Ovary (tissue), 9 donors: Measurements from ENCODE around the gene AFTPH. TPM values are rescaled to one million over a fixed set of nuclear protein-coding genes. Genes with fewer than 3 reads are reported as not detected.

Experiments
- DNase-seq, 5 donors: peaks; one replicate each; pipeline ENCODE4 v3.0.0-alpha.2; 2019 to 2020
- H3K27ac ChIP-seq, 2 donors: fragments of 200-600 bp; one replicate each; pipeline versions ENCODE4 v1.5.1 to v1.8.0; 2019 to 2022
- H3K27me3 ChIP-seq: fragments of 200-600 bp; one replicate; pipeline ENCODE4 v1.8.0; 2022
- H3K36me3 ChIP-seq: fragments of 200-600 bp; sonication (generic); one replicate; pipeline ENCODE4 v1.5.1; 2019
- H3K4me1 ChIP-seq: one replicate; pipeline ENCODE4 v1.8.1; 2013; ENCODE audit warnings: mild to moderate bottlenecking, moderate library complexity; ENCODE audit not compliant: insufficient read depth
- H3K4me3 ChIP-seq: fragments of 200-600 bp; sonication (generic); one replicate; pipeline ENCODE4 v1.5.1; 2017
- H3K9me3 ChIP-seq, 2 donors: fragments of 200-600 bp in 1 of 2; sonication (generic) in 1 of 2; one replicate each; pipeline versions ENCODE4 v1.5.1 to v1.8.1; 2013 to 2019; ENCODE audit warnings: mild to moderate bottlenecking in 1 of 2, moderate library complexity in 1 of 2
- CTCF ChIP-seq, 3 donors: fragments of 450-650 bp in 2 of 3; fragments of 200-600 bp in 1 of 3; IDR thresholded peaks; one replicate each; pipeline versions ENCODE4 v1.5.1 to v1.8.0; 2016 to 2022; ENCODE audit warnings: antibody characterized with exemption in 3 of 3, mild to moderate bottlenecking in 1 of 3
- EP300 ChIP-seq: sonication (generic); formaldehyde crosslinking; IDR thresholded peaks from one replicate; pipeline ENCODE4 v1.6.1; 2017; ENCODE audit warnings: antibody characterized with exemption
- POLR2A ChIP-seq: fragments of 450-650 bp; IDR thresholded peaks from one replicate; pipeline ENCODE4 v1.6.1; 2017; ENCODE audit warnings: antibody characterized with exemption, mild to moderate bottlenecking, moderate library complexity
- WGBS, 3 donors: extraction: QIAGEN DNeasy Blood & Tissue Kit in 1 of 3; methylation state at CpG; one replicate each; pipeline versions ENCODE4 v1.1.5 to v1.1.7; 2013 to 2017; 5-methylcytosine and 5-hydroxymethylcytosine counted together
- intact Hi-C, 4 donors: fragments of 100-400 bp; cut with DNase I; formaldehyde crosslinking; loops; one replicate each; pipeline versions ENCODE4 v1.11.0 to v1.15.1; 2022 to 2023
- polyA plus RNA-seq, 2 donors: library from polyadenylated mRNA; stranded (reverse); fragments of 200-250 nt in 1 of 2; fragments of 350-450 nt in 1 of 2; fragmentation: Illumina TruSeq in 1 of 2; extraction: RNeasy Lipid Tissue Mini Kit (QIAGEN cat#74804) in 1 of 2; gene quantifications; one replicate each; pipeline ENCODE4 v1.2.3, GENCODE V29; 2013 to 2014
- total RNA-seq, 7 donors: library from RNA; depleted of rRNA in 2 of 7; stranded (reverse); fragments of >200 nt in 2 of 7; fragmentation: NEBNext Ultra II Directional in 3 of 7; extraction: Animal tissue kit (Norgen Biotek cat#: 25700) in 3 of 7; gene quantifications; one replicate each; pipeline versions ENCODE4 v1.1.0 to v1.2.4, GENCODE V29; 2016 to 2023
- donor health status: DM: no; HTN: no; CAD: no; lungs with moderate emphysema.
- donor health status: DM: no; HTN: no; CAD: no.
- donor health status: Bipolar disorder and iron deficiency.
- donor health status: DM: yes; HTN: yes; CAD: no.
- donor health status: DM: no; HTN: no; CAD: no.
- donor health status: DM: yes; HTN: yes; CAD: no.

Gene AFTPH
- total and polyA plus RNA-seq, 9 donors = 18.5 to 33.8 (median 27.6) TPM

GRCh38 chr2:64622443-64623241 is 98.5 kb downstream of the AFTPH start:
- intact Hi-C loops = no loop called here
- H3K27ac ChIP-seq = no peak overlapping the region
- 77 to 78% (median 78%) methylated on average over 13 of the region's 13 CpGs for WGBS, 3 donors
- no peak overlapping the region for H3K4me3 ChIP-seq
- DNase-seq = peak in 3 of 5 donors; percentile 31 to 50 (median 41)
- no peaks in the 10 kb centered on the region for H3K9me3 ChIP-seq
- TF ChIP-seq CTCF (IDR thresholded peaks at IDR 0.05) (peak in 2 of 3 donors; percentile 9 to 11), EP300 (no peak)
- no peaks in the 10 kb centered on the region for H3K4me1 ChIP-seq
- no peaks in the 10 kb centered on the region for H3K36me3 ChIP-seq
- no peaks in the 10 kb centered on the region for H3K27me3 ChIP-seq

GRCh38 chr2:64623242-64623850 is 99.2 kb downstream of the AFTPH start:
- peak in 1 of 5 donors; percentile 22 for DNase-seq

GRCh38 chr2:64624108-64624610 is 100.0 kb downstream of the AFTPH start:
- TF ChIP-seq POLR2A (no peak), EP300 (no peak), CTCF (IDR thresholded peaks at IDR 0.05) (no peak)
- intact Hi-C loops = no loop called here
- Histone ChIP-seq H3K4me3 (no peak overlapping the region), H3K36me3 (no peaks in the 10 kb centered on the region), H3K4me1 (no peaks in the 10 kb centered on the region), H3K27me3 (no peaks in the 10 kb centered on the region), H3K27ac (no peak overlapping the region), H3K9me3 (no peaks in the 10 kb centered on the region)
- 89 to 96% (median 91%) methylated on average over 6 of the region's 6 CpGs for WGBS, 3 donors
- DNase-seq = no peak

More at GRCh38 chr2:64623242-64623850, 99.2 kb downstream of the AFTPH start:
- Histone ChIP-seq H3K4me1 (no peaks in the 10 kb centered on the region), H3K4me3 (no peak overlapping the region), H3K27me3 (no peaks in the 10 kb centered on the region), H3K9me3 (no peaks in the 10 kb centered on the region), H3K27ac (no peak overlapping the region), H3K36me3 (no peaks in the 10 kb centered on the region)
- TF ChIP-seq POLR2A (no peak), CTCF (IDR thresholded peaks at IDR 0.05) (no peak), EP300 (no peak)
- 87 to 91% (median 87%) methylated on average over 13 of the region's 13 CpGs for WGBS, 3 donors
- intact Hi-C loops = no loop called here

GRCh38 chr2:64624862-64625261 is 100.7 kb downstream of the AFTPH start:
- 82 to 91% (median 89%) methylated on average over 6 of the region's 6 CpGs for WGBS, 3 donors
- H3K36me3 ChIP-seq = no peaks in the 10 kb centered on the region
- intact Hi-C loops = no loop called here
- no peaks in the 10 kb centered on the region for H3K27me3 ChIP-seq
- TF ChIP-seq CTCF (IDR thresholded peaks at IDR 0.05) (no peak), POLR2A (no peak), EP300 (no peak)
- H3K4me1 ChIP-seq = no peaks in the 10 kb centered on the region
- H3K9me3 ChIP-seq = no peaks in the 10 kb centered on the region
- H3K27ac ChIP-seq = no peak overlapping the region
- DNase-seq = no peak
- no peak overlapping the region for H3K4me3 ChIP-seq
